SK-N-DZ (cell line): Measurements from ENCODE around the gene WASHC4.
A peak's percentile ranks its signal among the peaks of the same experiment; 100 is the strongest.
"Not testable (repeated sequence)": the region's sequence is repeated elsewhere in the genome, so short reads cannot be mapped to it uniquely, and the experiment has no call there.

Experiments used
- DNase-seq: peaks from one replicate; pipeline ENCODE4 v3.0.0-alpha.2; 2015; ENCODE audit warnings: low spot score

WASHC4 gene

GRCh38 chr12:105090361-105090760 lies 17.2 kb upstream of the WASHC4 start:
- DNase-seq, result no peak

GRCh38 chr12:105091476-105092206 lies 15.9 kb upstream of the WASHC4 start:
- no peak for DNase-seq

GRCh38 chr12:105092336-105092735 lies 15.2 kb upstream of the WASHC4 start:
- no peak for DNase-seq

GRCh38 chr12:105095338-105095737 lies 12.2 kb upstream of the WASHC4 start:
- DNase-seq, result not testable (repeated sequence)

GRCh38 chr12:105099356-105099755 lies 8.2 kb upstream of the WASHC4 start:
- no peak for DNase-seq

GRCh38 chr12:105100207-105100985 lies 7.1 kb upstream of the WASHC4 start:
- no peak for DNase-seq

GRCh38 chr12:105100998-105101397 lies 6.5 kb upstream of the WASHC4 start:
- DNase-seq, result no peak

- DNase-seq, result no peak
Measured at GRCh38 chr12:105102673-105103072, 4.9 kb upstream of the WASHC4 start.

GRCh38 chr12:105104762-105105161 lies 2.8 kb upstream of the WASHC4 start:
- DNase-seq, result no peak

GRCh38 chr12:105106621-105107020 lies 910 bp upstream of the WASHC4 start:
- DNase-seq, result no peak

GRCh38 chr12:105107171-105107493 lies 399 bp upstream of the WASHC4 start:
- peak; percentile 56 for DNase-seq

- DNase-seq, result no peak
Measured at GRCh38 chr12:105109465-105110212, 2.1 kb downstream of the WASHC4 start.

- no peak for DNase-seq
Measured at GRCh38 chr12:105110851-105111250, 3.3 kb downstream of the WASHC4 start.

GRCh38 chr12:105113094-105113493 lies 5.6 kb downstream of the WASHC4 start:
- DNase-seq, result no peak

- DNase-seq, result no peak
Measured at GRCh38 chr12:105116969-105117368, 9.4 kb downstream of the WASHC4 start.

GRCh38 chr12:105120551-105120950 lies 13.0 kb downstream of the WASHC4 start:
- DNase-seq, result no peak

- DNase-seq, result no peak
Measured at GRCh38 chr12:105138248-105138647, 30.7 kb downstream of the WASHC4 start.

GRCh38 chr12:105141320-105141922 lies 33.9 kb downstream of the WASHC4 start:
- no peak for DNase-seq

GRCh38 chr12:105142259-105142658 lies 34.7 kb downstream of the WASHC4 start:
- DNase-seq, result no peak

GRCh38 chr12:105156260-105156659 lies 48.7 kb downstream of the WASHC4 start:
- DNase-seq, result no peak

- no peak for DNase-seq
Measured at GRCh38 chr12:105157606-105158005, 50.1 kb downstream of the WASHC4 start.

- no peak for DNase-seq
Measured at GRCh38 chr12:105158876-105159275, 51.3 kb downstream of the WASHC4 start.
